H9 (cell line): Measurements from ENCODE around the gene MFSD1. TPM values are rescaled to one million over a fixed set of nuclear protein-coding genes. Genes with fewer than 3 reads are reported as not detected.

ENCODE experiments used
- DNase-seq: peaks from one replicate; pipeline ENCODE4 v3.0.0-alpha.2; 2017
- H2AFZ ChIP-seq: one replicate; pipeline ENCODE4 v1.6.1; 2013; ENCODE audit warnings: mild to moderate bottlenecking, low read length, control low read depth, moderate library complexity
- H2AK5ac ChIP-seq: 2 replicates; pipeline ENCODE4 v1.6.1; 2013; ENCODE audit warnings: low read length, control low read depth, mixed read lengths; ENCODE audit not compliant: insufficient read length
- H2BK120ac ChIP-seq: one replicate; pipeline ENCODE4 v1.6.1; 2013; ENCODE audit warnings: low read depth, mild to moderate bottlenecking, low read length, control low read depth, inconsistent platforms; ENCODE audit not compliant: poor library complexity, severe bottlenecking
- H2BK12ac ChIP-seq: 2 replicates; pipeline ENCODE4 v1.6.1; 2013; ENCODE audit warnings: low read length, control low read depth, mixed read lengths, low read depth; ENCODE audit not compliant: insufficient read length
- H2BK15ac ChIP-seq: 2 replicates; pipeline ENCODE4 v1.6.1; 2013; ENCODE audit warnings: low read depth, low read length, control low read depth
- H2BK20ac ChIP-seq: one replicate; pipeline ENCODE4 v1.6.1; 2013; ENCODE audit warnings: low read depth, mild to moderate bottlenecking, low read length, control low read depth, inconsistent platforms; ENCODE audit not compliant: poor library complexity, severe bottlenecking
- H2BK5ac ChIP-seq: 2 replicates; pipeline ENCODE4 v1.6.1; 2013; ENCODE audit warnings: low read length, control low read depth, mixed read lengths; ENCODE audit not compliant: insufficient read length
- H3K14ac ChIP-seq: 2 replicates; pipeline ENCODE4 v1.6.1; 2013; ENCODE audit warnings: low read length, control low read depth; ENCODE audit not compliant: insufficient read depth
- H3K18ac ChIP-seq: 2 replicates; pipeline ENCODE4 v1.6.1; 2013; ENCODE audit warnings: low read depth, mild to moderate bottlenecking, mixed read lengths, low read length, control low read depth; ENCODE audit not compliant: insufficient read length
- H3K23ac ChIP-seq: 2 replicates; pipeline ENCODE4 v1.6.1; 2013; ENCODE audit warnings: low read length, control low read depth, mixed read lengths, low read depth; ENCODE audit not compliant: insufficient read length
- H3K23me2 ChIP-seq: 2 replicates; pipeline ENCODE4 v1.6.1; 2013; ENCODE audit warnings: low read depth, mild to moderate bottlenecking, mixed read lengths, low read length, control low read depth; ENCODE audit not compliant: insufficient read length, poor library complexity, severe bottlenecking
- H3K27ac ChIP-seq: 2 replicates; pipeline ENCODE4 v1.5.1; 2013; ENCODE audit warnings: low read length, control low read depth, mixed read lengths, low read depth; ENCODE audit not compliant: insufficient read length
- H3K27me3 ChIP-seq: 2 replicates; pipeline ENCODE4 v1.6.1; 2013; ENCODE audit warnings: low read length, control low read depth, inconsistent platforms; ENCODE audit not compliant: insufficient read depth
- H3K4ac ChIP-seq: 2 replicates; pipeline ENCODE4 v1.6.1; 2013; ENCODE audit warnings: low read depth, mild to moderate bottlenecking, control low read depth, inconsistent platforms, low read length, moderate library complexity
- H3K4me1 ChIP-seq: 2 replicates; pipeline ENCODE4 v1.6.1; 2013; ENCODE audit warnings: low read length, control low read depth, inconsistent platforms; ENCODE audit not compliant: insufficient read depth
- H3K4me2 ChIP-seq: 2 replicates; pipeline ENCODE4 v1.6.1; 2013; ENCODE audit warnings: low read length, control low read depth, mixed read lengths; ENCODE audit not compliant: insufficient read length, insufficient read depth
- H3K56ac ChIP-seq: 2 replicates; pipeline ENCODE4 v1.6.1; 2013; ENCODE audit warnings: low read depth, mild to moderate bottlenecking, mixed read lengths, low read length, control low read depth; ENCODE audit not compliant: insufficient read length
- H3K79me1 ChIP-seq: 2 replicates; pipeline ENCODE4 v1.6.1; 2013; ENCODE audit warnings: low read depth, mild to moderate bottlenecking, moderate library complexity, low read length, control low read depth, inconsistent platforms; ENCODE audit not compliant: insufficient read depth, poor library complexity, severe bottlenecking
- H3K79me2 ChIP-seq: 2 replicates; pipeline ENCODE4 v1.6.1; 2013; ENCODE audit warnings: low read length, control low read depth, inconsistent platforms; ENCODE audit not compliant: insufficient read depth
- H3K9ac ChIP-seq: 2 replicates; pipeline ENCODE4 v1.6.1; 2013; ENCODE audit warnings: low read length, control low read depth, mixed read lengths; ENCODE audit not compliant: insufficient read length; ENCODE audit errors: extremely low read depth
- H3K9me3 ChIP-seq: one replicate; pipeline ENCODE4 v1.6.1; 2013; ENCODE audit warnings: low read depth, low read length, inconsistent platforms; ENCODE audit not compliant: control insufficient read depth
- H3T11ph ChIP-seq: one replicate; pipeline ENCODE4 v1.6.1; 2013; ENCODE audit warnings: mild to moderate bottlenecking, low read length, control low read depth, inconsistent platforms
- H4K20me1 ChIP-seq: one replicate; pipeline ENCODE4 v1.6.1; 2013; ENCODE audit not compliant: control insufficient read depth, insufficient read length, insufficient read depth
- H4K5ac ChIP-seq: 2 replicates; pipeline ENCODE4 v1.6.1; 2013; ENCODE audit warnings: low read depth, mild to moderate bottlenecking, mixed read lengths, low read length, control low read depth; ENCODE audit not compliant: insufficient read length
- H4K8ac ChIP-seq: replicated peaks from 2 replicates; pipeline ENCODE4 v1.6.1; 2013; ENCODE audit warnings: low read length, control low read depth, mixed read lengths, low read depth; ENCODE audit not compliant: insufficient read length
- H4K91ac ChIP-seq: 2 replicates; pipeline ENCODE4 v1.6.1; 2013; ENCODE audit warnings: low read depth, mild to moderate bottlenecking, moderate library complexity, mixed read lengths, low read length, control low read depth; ENCODE audit not compliant: insufficient read length
- H3K27ac Mint-ChIP-seq, 3 experiments: 2 replicates in 2 of 3; 3 replicates in 1 of 3; pipeline ENCODE4 v1.8.0; 2020 to 2021; ENCODE audit warnings: mixed read lengths in 3 of 3, mild to moderate bottlenecking in 1 of 3, moderate library complexity in 1 of 3
- H3K27me3 Mint-ChIP-seq: 2 replicates; pipeline ENCODE4 v1.8.0; 2021; ENCODE audit warnings: low read depth, mild to moderate bottlenecking, moderate library complexity, mixed read lengths
- H3K36me3 Mint-ChIP-seq, 3 experiments: 2 replicates in 2 of 3; 3 replicates in 1 of 3; pipeline ENCODE4 v1.8.0; 2020 to 2021; ENCODE audit warnings: low read depth in 3 of 3, mixed read lengths in 3 of 3; ENCODE audit not compliant: insufficient read depth in 1 of 3
- H3K4me1 Mint-ChIP-seq, 2 experiments: 2 replicates each; pipeline ENCODE4 v1.8.0; 2020; ENCODE audit warnings: mixed read lengths in 2 of 2
- H3K4me3 Mint-ChIP-seq, 2 experiments: 2 replicates in 1 of 2; 3 replicates in 1 of 2; pipeline ENCODE4 v1.8.0; 2020 to 2021; ENCODE audit warnings: mild to moderate bottlenecking in 2 of 2, mixed read lengths in 2 of 2, moderate library complexity in 1 of 2
- H3K9me3 Mint-ChIP-seq, 2 experiments: 2 replicates in 1 of 2; 3 replicates in 1 of 2; pipeline ENCODE4 v1.8.0; 2020; ENCODE audit warnings: mild to moderate bottlenecking in 2 of 2, mixed read lengths in 2 of 2, moderate library complexity in 1 of 2
- WGBS: extraction: QIAGEN DNeasy Blood & Tissue Kit; methylation state at CpG from one replicate; pipeline ENCODE4 v1.1.7; 2013; ENCODE audit warnings: missing lambda C conversion rate, low lambda C conversion rate, mixed read lengths; ENCODE audit not compliant: insufficient read length; ENCODE audit errors: extremely low coverage; 5-methylcytosine and 5-hydroxymethylcytosine counted together
- total RNA-seq: library from RNA; stranded (reverse); gene quantifications from 2 replicates; pipeline ENCODE4 v1.2.1, GENCODE V29; 2021
- TF ChIP-seq, protein P1 (sequence below): fragments of 200-600 bp; sonication (generic); conservative IDR thresholded peaks from 3 replicates; pipeline ENCODE4 v1.8.0; 2021; ENCODE audit warnings: antibody characterized with exemption, mild to moderate bottlenecking

The MFSD1 gene
- total RNA-seq, 1 experiment from 2014 or later, result 9.5 TPM

DNA sequence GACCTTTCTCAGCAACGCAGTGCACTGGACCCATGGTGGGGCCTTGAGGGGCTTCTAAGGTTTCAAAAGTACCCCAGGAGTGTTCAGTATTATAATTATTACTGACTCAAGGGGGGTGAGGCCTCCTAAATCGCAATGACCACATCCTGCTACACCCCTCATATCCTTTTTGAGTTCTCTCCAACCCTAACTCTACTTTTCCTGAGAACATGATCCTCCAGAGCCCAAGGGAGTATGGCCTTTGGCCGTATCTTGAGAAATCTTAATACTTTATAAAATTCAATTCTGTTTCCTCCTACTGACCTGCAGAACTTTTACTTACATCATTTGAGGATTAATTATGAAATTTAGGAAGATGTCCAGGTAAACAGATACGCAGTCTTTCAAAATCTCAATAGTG is 39.2 kb upstream of the MFSD1 start:
- H4K8ac ChIP-seq, result no peak overlapping the region
- Mint-ChIP-seq H3K27me3 (no peaks in the 10 kb centered on the region), H3K27ac (no peak overlapping the region), H3K4me1 (peaks cover 7% of the 10 kb centered on the region in 2 experiments), H3K36me3 (no peaks in the 10 kb centered on the region), H3K4me3 (no peak overlapping the region), H3K9me3 (no peaks in the 10 kb centered on the region; a peak in 1 of 5 replicates)
- DNase-seq, result no peak
- H3K4me1 ChIP-seq, result no peaks in the 10 kb centered on the region
- no peak overlapping the region for H3K14ac ChIP-seq
- H3K4me2 ChIP-seq, result no peak overlapping the region
- H3K79me1 ChIP-seq, result no peaks in the 10 kb centered on the region
- H3K23me2 ChIP-seq, result no peaks in the 10 kb centered on the region
- no peak overlapping the region for H2BK5ac ChIP-seq
- no peak overlapping the region for H3K9ac ChIP-seq
- H4K20me1 ChIP-seq, result no peaks in the 10 kb centered on the region
- no peak overlapping the region for H3K27ac ChIP-seq
- H4K91ac ChIP-seq, result no peak overlapping the region
- H2BK12ac ChIP-seq, result no peak overlapping the region
- no CpG with 5 or more reads among the region's 4 CpGs for WGBS
- H3K9me3 ChIP-seq, result no peaks in the 10 kb centered on the region
- H2BK15ac ChIP-seq, result no peak overlapping the region
- H3K56ac ChIP-seq, result no peak overlapping the region
- no peak overlapping the region for H3T11ph ChIP-seq
- H2BK120ac ChIP-seq, result no peak overlapping the region
- H2AFZ ChIP-seq, result no peak overlapping the region
- H2BK20ac ChIP-seq, result no peak overlapping the region
- H3K18ac ChIP-seq, result no peak overlapping the region
- no peak overlapping the region for H2AK5ac ChIP-seq
- H3K27me3 ChIP-seq, result no peaks in the 10 kb centered on the region
- H3K4ac ChIP-seq, result no peak overlapping the region
- H4K5ac ChIP-seq, result no peak overlapping the region
- TF ChIP-seq, protein P1, sequence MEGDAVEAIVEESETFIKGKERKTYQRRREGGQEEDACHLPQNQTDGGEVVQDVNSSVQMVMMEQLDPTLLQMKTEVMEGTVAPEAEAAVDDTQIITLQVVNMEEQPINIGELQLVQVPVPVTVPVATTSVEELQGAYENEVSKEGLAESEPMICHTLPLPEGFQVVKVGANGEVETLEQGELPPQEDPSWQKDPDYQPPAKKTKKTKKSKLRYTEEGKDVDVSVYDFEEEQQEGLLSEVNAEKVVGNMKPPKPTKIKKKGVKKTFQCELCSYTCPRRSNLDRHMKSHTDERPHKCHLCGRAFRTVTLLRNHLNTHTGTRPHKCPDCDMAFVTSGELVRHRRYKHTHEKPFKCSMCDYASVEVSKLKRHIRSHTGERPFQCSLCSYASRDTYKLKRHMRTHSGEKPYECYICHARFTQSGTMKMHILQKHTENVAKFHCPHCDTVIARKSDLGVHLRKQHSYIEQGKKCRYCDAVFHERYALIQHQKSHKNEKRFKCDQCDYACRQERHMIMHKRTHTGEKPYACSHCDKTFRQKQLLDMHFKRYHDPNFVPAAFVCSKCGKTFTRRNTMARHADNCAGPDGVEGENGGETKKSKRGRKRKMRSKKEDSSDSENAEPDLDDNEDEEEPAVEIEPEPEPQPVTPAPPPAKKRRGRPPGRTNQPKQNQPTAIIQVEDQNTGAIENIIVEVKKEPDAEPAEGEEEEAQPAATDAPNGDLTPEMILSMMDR, result no peak
- H3K79me2 ChIP-seq, result no peaks in the 10 kb centered on the region
- H3K23ac ChIP-seq, result no peak overlapping the region
